RKO (cell line): ENCODE measurements around the gene CHD6.

Experiments used
- DNase-seq: peaks from one replicate; pipeline ENCODE4 v3.0.0-alpha.2; 2016; ENCODE audit warnings: low spot score

Gene CHD6

DNA sequence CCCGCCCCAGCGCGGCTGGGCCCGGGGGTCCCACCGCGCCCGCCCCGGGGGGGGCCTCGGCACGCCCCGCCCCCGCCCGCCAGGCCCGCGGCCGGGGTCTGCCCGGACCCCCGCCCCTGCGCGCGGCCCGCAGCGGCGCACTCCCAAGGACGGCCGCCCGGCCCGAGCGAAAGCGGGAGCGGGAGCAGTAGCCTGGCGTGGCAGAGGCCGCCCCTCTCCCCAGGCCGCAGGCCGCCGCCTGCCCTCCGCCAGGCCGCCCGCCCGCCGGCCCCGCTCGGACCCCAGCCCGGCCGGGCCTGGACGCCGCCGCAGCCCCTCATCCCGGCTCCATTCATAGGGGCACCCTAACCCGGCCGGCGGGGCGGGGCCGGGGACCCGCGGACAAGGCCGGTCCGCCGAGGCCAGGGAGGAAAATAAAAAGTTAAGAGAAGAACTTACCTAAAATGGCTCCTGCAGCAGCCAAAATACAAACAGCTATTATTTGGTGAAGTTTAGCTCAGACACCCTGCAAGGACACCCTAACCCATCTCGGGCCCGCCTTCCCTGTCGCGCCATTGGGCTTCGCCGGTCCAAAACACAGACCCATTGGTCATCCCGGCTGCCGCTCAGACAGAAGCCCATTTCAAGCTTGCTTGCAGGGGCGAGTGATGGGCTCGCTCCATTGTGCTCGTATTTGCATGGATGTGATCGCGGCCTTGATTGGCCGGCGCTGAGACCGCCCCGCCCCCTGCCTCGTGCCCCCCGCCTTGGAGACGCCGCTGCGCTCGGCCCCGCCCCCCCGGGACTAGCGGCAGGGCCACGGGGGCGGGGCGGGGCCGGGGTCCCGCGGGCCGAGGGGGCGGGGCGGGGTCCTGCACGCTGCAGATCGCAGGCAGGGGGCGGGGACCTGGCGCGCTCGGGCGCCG is at the start of gene CHD6:
CHD6 (minus strand) TSS at position 476 of the 905 bp plus-strand sequence. CDS start 67,040 bp downstream, outside the sequence.
- DNase-seq = peak; percentile 100

DNA sequence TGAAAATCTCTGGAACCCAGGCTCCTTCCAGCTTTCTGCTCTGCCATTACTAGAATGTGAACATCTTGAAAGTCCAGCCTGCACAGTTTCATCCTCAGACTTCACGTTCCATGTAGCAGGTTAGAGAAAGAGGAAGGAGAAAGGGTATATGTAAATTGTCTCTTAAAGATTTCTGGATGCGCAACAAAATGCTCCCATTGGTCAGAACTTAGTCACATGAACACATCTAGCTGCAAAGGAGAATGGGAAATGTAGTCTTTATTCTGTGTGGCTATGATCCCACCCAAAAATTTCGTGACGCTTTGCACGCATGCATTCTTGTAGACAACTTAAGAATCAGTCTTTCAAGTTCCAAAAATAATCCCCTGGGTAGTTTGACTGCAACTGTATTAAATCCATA is 46.4 kb upstream of the CHD6 start:
- no peak for DNase-seq

DNA sequence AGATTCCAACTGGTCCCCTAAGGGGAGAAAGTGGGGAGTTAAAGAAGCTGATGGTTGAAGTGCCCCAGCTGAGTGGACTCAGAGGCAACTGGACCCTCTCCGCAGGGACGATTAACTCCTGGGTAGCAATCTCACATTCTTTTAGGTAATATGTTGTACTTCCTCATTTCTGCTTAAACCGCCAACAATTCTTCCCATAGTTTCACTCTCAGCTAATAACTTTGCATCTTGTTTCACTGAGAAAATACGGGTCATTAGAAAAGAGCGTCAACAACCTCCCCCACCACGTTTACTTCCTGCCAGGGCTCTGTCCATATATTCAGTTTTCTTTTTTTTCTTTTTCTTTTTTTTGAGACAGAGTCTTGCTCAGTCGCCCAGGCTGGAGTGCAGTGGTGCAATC is 39.5 kb upstream of the CHD6 start:
- DNase-seq = no peak

GRCh38 chr20:41655962-41656618 is 37.9 kb upstream of the CHD6 start:
- no peak for DNase-seq

DNA sequence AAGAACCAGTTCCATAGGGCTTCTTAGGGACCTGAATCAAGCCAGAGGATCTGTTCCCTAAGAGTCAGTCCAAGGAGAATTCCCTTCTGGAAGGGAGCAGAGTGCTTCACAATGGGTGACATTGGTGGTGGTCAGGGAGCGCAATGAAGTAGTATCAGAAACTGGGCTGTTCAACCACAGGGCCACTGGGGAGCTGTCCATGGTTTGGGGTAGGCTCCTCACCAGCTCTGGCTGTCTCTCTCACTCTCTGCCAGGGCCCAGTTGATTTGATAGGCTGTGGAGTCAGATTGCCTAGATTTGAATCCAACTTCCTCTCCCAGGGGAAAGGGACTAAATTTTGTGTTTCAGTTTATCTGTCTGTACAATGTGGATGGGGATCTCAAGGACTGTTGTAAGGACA is 36.7 kb upstream of the CHD6 start:
- peak; percentile 17 for DNase-seq

DNA sequence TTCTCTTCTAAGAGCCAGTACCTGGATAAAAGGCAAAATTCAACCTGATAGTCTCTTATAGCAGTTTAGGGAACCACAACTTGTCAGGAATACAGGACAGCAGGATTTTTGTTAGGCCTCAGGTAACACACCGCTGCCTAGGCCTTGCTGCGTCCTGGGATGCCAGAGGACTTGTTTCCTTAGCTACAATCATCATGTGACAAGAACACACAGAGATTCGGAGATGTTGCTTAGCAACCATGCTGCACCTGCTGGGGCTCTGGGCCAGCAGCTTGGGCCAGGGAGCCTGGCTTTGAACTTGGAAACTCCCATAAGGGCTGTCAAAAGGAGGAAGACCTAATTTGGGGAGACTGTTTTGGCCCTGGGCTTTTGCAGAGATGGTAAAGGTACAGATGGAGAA is 36.1 kb upstream of the CHD6 start:
- no peak for DNase-seq

GRCh38 chr20:41650231-41650948 is 32.2 kb upstream of the CHD6 start:
- no peak for DNase-seq

GRCh38 chr20:41649489-41649888 is 31.3 kb upstream of the CHD6 start:
- no peak for DNase-seq

- DNase-seq = no peak
Observed at GRCh38 chr20:41645372-41645771, 27.2 kb upstream of the CHD6 start.

DNA sequence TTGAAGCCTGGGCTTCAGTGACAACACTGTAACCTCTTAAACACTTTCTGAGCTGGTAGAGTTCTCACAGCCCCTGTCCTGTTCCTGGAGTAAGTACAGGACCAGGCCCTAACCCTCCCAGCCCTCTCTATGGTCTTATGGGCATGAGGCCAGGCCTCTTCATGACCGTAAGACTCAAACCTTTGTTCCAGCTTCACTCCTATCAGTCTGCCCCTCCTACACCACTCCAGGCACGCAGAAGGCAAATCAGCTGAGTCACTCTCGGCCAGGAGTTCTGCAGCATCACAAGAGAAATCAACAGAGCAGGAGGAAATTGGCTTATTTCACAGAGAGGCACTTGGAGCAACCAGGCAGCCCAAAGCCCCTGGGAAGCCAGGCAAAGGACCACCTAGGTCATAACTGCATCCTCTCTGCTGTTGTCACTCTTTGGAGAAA is 25.3 kb upstream of the CHD6 start:
- DNase-seq = no peak

DNA sequence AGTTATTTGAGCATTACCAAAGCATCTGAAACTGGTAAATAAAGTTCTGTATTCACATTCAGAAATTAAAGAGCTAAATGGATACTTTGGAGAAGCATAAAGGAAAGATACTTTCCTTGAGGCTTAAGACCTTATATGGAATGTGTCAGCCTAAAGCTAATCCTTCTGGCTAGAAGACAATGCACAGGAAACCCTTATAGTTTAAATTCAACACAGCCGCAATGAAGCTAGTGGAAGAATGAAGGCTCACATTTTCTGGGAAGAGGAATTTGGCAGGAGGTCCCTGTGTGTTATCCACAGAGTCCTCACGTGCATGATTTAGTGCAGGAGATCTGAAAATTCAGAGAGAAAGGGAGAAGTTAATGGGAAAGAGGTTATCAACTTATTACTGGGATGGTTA is 21.5 kb upstream of the CHD6 start:
- no peak for DNase-seq

- DNase-seq = no peak
Observed at GRCh38 chr20:41638456-41638855, 20.3 kb upstream of the CHD6 start.

GRCh38 chr20:41635158-41635557 is 17.0 kb upstream of the CHD6 start:
- DNase-seq = no peak

DNA sequence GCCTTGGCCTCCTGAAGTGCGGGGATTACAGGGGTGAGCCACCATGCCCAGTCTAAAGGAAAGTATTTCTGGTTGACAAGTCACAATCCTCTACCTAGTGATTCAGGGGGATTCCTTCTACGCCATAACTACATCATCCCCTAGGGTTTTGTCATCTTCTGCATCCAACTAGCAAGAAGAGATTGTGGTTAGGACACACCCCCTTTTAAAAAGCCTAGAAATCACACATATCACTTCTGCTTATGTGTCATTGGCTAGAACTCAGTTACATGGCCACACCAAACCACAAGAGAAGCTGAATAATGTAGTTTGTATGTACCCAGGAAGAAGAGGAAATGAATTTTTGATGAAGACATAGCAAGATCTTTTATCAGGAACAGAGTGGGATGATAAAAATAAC is 14.7 kb upstream of the CHD6 start:
- peak; percentile 45 for DNase-seq

DNA sequence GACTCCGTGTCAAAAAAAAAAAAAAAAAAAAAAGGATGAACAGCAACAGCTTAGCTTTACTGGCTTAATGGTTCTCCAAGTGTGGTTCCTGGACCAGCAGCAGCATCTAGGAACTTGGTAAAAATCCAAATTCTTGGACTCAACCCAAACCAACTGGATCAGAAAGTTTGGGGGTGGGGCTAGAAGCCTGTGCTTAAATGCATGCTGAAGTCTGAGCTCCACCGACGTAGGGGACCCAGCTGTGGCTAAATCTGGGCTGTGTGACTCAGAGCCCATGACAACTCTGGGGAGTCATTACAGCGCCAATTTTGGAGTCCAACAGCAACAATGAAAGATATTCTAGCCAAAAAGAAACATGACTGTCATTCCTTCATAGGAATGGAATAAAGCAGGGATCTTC is 13.6 kb upstream of the CHD6 start:
- DNase-seq = peak; percentile 52

GRCh38 chr20:41630846-41631245 is 12.7 kb upstream of the CHD6 start:
- no peak for DNase-seq

GRCh38 chr20:41627611-41628244 is 9.6 kb upstream of the CHD6 start:
- DNase-seq = no peak

DNA sequence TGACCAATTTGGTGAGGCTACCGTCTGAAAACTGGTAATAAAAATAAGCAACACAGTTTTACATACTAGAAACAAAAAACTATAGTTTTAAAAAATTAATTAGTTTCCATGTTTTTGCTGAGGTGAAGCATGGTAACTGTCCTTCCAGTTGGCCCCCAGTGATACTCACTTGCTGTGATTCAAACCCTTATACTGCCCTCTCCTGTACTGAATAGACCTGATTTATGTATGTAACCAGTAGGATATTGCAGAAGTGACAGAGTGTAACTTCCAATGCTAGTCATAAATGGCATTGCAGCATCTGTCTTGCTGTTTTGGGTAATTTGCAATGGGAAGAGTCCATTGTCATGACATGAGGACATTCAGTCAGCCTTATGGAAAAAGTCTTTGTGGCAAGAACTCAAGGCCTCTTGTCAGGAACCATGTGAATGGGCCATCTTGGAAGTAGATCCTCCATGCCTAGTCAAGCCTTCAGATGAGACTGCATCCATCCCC is 8.9 kb upstream of the CHD6 start:
- peak; percentile 14 for DNase-seq

GRCh38 chr20:41623625-41624375 is 5.6 kb upstream of the CHD6 start:
- DNase-seq = no peak

- DNase-seq = no peak
Observed at GRCh38 chr20:41622584-41622983, 4.4 kb upstream of the CHD6 start.

DNA sequence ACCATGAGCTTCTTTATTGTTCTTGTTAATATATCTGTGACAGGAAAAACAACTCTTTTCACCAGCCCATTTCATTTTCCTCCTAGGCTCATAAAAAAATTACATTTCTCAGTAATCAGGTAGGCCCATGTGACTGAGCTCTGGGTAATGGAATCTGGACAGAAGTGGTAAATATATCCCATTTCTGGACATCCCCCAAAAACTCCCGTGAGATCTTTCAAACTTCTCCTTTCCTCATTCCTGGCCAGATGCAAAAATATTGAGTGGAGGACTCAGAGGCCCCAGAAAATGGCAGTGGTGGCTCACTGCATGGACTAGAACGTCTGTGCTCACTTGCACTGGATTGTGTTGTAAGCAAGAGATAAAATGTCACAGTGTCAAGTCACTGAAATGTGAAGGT is 3.8 kb upstream of the CHD6 start:
- no peak for DNase-seq
